ENCODE results near the gene HECW1. TPM values are rescaled to one million over a fixed set of nuclear protein-coding genes. Genes with fewer than 3 reads are reported as not detected.

Gene HECW1
- total RNA-seq, 1 donor from 2014 or later: 0.11 TPM

- Mint-ChIP-seq H3K27ac (no peak overlapping the region), H3K36me3 (no peaks in the 10 kb centered on the region), H3K9me3 (no peaks in the 10 kb centered on the region), H3K27me3 (ENCODE audit: insufficient read depth, low read depth) (no peaks in the 10 kb centered on the region), H3K4me3 (no peak overlapping the region), H3K4me1 (no peaks in the 10 kb centered on the region)
- Histone ChIP-seq H3K27me3 (no peaks in the 10 kb centered on the region), H3F3A (ENCODE audit: low read depth) (no peaks in the 10 kb centered on the region), H3K4me3 (no peak overlapping the region), H3K36me3 (no peaks in the 10 kb centered on the region), H3K9ac (no peak overlapping the region), H3K4me1 (no peaks in the 10 kb centered on the region), H3K27ac (no peak overlapping the region), H4K20me1 (ENCODE audit: low read depth) (no peaks in the 10 kb centered on the region), H3K4me2 (no peak overlapping the region), H3K9me3 (ENCODE audit: low read depth) (no peaks in the 10 kb centered on the region), H3K79me2 (ENCODE audit: low read depth) (no peaks in the 10 kb centered on the region), H2AFZ (replicated peaks) (no peak overlapping the region)
- TF ChIP-seq EZH2phosphoT487 (IDR thresholded peaks at IDR 0.05): no peak
- no peak for TF ChIP-seq CTCF (IDR thresholded peaks at IDR 0.05)
- DNase-seq (ENCODE audit: low spot score): no peak
Observed at GRCh38 chr7:43123457-43123856, 11.0 kb downstream of the HECW1 start.

GRCh38 chr7:43124388-43124787, 11.9 kb downstream of the HECW1 start:
- no peaks in the 10 kb centered on the region for H3K27me3 ChIP-seq
- no peak overlapping the region for H3K4me2 ChIP-seq
- H2AFZ ChIP-seq (replicated peaks): no peak overlapping the region
- H3K36me3 Mint-ChIP-seq: no peaks in the 10 kb centered on the region
- H3K4me1 Mint-ChIP-seq: no peaks in the 10 kb centered on the region
- no peaks in the 10 kb centered on the region for H4K20me1 ChIP-seq (ENCODE audit: low read depth)
- H3K27me3 Mint-ChIP-seq (ENCODE audit: insufficient read depth, low read depth): no peaks in the 10 kb centered on the region
- no peaks in the 10 kb centered on the region for H3K9me3 ChIP-seq (ENCODE audit: low read depth)
- H3K4me3 Mint-ChIP-seq: no peak overlapping the region
- H3K4me3 ChIP-seq: no peak overlapping the region
- H3K79me2 ChIP-seq (ENCODE audit: low read depth): no peaks in the 10 kb centered on the region
- no peak for TF ChIP-seq EZH2phosphoT487 (IDR thresholded peaks at IDR 0.05)
- no peak for TF ChIP-seq EZH2 (IDR thresholded peaks at IDR 0.05)
- no peak for TF ChIP-seq CTCF (IDR thresholded peaks at IDR 0.05)
- no peaks in the 10 kb centered on the region for H3K9me3 Mint-ChIP-seq
- no peak overlapping the region for H3K27ac Mint-ChIP-seq
- H3K27ac ChIP-seq: no peak overlapping the region
- no peaks in the 10 kb centered on the region for H3K4me1 ChIP-seq
- H3K9ac ChIP-seq: no peak overlapping the region
- DNase-seq (ENCODE audit: low spot score): no peak
- H3K36me3 ChIP-seq: no peaks in the 10 kb centered on the region
- no peaks in the 10 kb centered on the region for H3F3A ChIP-seq (ENCODE audit: low read depth)

- H3K27me3 Mint-ChIP-seq (ENCODE audit: insufficient read depth, low read depth): no peaks in the 10 kb centered on the region
- Histone ChIP-seq H3K36me3 (no peaks in the 10 kb centered on the region), H3K4me2 (no peak overlapping the region), H3K9ac (no peak overlapping the region), H3K4me1 (peaks cover 3% of the 10 kb centered on the region), H3F3A (ENCODE audit: low read depth) (no peaks in the 10 kb centered on the region), H3K4me3 (no peak overlapping the region), H3K27me3 (no peaks in the 10 kb centered on the region), H3K79me2 (ENCODE audit: low read depth) (no peaks in the 10 kb centered on the region), H3K9me3 (ENCODE audit: low read depth) (no peaks in the 10 kb centered on the region), H3K27ac (no peak overlapping the region), H2AFZ (replicated peaks) (no peak overlapping the region), H4K20me1 (ENCODE audit: low read depth) (no peaks in the 10 kb centered on the region)
- no peaks in the 10 kb centered on the region for H3K36me3 Mint-ChIP-seq
- peaks cover 7% of the 10 kb centered on the region for H3K4me1 Mint-ChIP-seq
- H3K9me3 Mint-ChIP-seq: no peaks in the 10 kb centered on the region
- no peak overlapping the region for H3K4me3 Mint-ChIP-seq
- no peak for TF ChIP-seq CTCF (IDR thresholded peaks at IDR 0.05)
- no peak for TF ChIP-seq EZH2 (IDR thresholded peaks at IDR 0.05)
- no peak for TF ChIP-seq EZH2phosphoT487 (IDR thresholded peaks at IDR 0.05)
- no peak for DNase-seq (ENCODE audit: low spot score)
- H3K27ac Mint-ChIP-seq: no peak overlapping the region
Observed at GRCh38 chr7:43130347-43130746, 17.9 kb downstream of the HECW1 start.

- Histone ChIP-seq H3K27ac (no peak overlapping the region), H3K4me2 (no peak overlapping the region), H3K9ac (no peak overlapping the region), H3F3A (ENCODE audit: low read depth) (peaks cover 20% of the 10 kb centered on the region), H3K27me3 (no peaks in the 10 kb centered on the region), H3K4me1 (peaks cover 28% of the 10 kb centered on the region), H3K79me2 (ENCODE audit: low read depth) (no peaks in the 10 kb centered on the region), H3K9me3 (ENCODE audit: low read depth) (no peaks in the 10 kb centered on the region), H2AFZ (replicated peaks) (no peak overlapping the region), H4K20me1 (ENCODE audit: low read depth) (no peaks in the 10 kb centered on the region), H3K36me3 (no peaks in the 10 kb centered on the region), H3K4me3 (no peak overlapping the region)
- Mint-ChIP-seq H3K4me3 (no peak overlapping the region), H3K36me3 (no peaks in the 10 kb centered on the region), H3K4me1 (peaks cover 35% of the 10 kb centered on the region), H3K27ac (no peak overlapping the region), H3K9me3 (no peaks in the 10 kb centered on the region), H3K27me3 (ENCODE audit: insufficient read depth, low read depth) (peaks cover 2% of the 10 kb centered on the region)
- DNase-seq (ENCODE audit: low spot score): no peak
- TF ChIP-seq CTCF (IDR thresholded peaks at IDR 0.05): no peak
- TF ChIP-seq EZH2 (IDR thresholded peaks at IDR 0.05): no peak
- no peak for TF ChIP-seq EZH2phosphoT487 (IDR thresholded peaks at IDR 0.05)
Observed at GRCh38 chr7:43135129-43135528, 22.7 kb downstream of the HECW1 start.

Measured in neural progenitor cell (in vitro differentiated cells).